Medulla oblongata (tissue), 1 donor: Measurements from ENCODE around the gene VPS11.
A peak's percentile ranks its signal among the peaks of the same experiment; 100 is the strongest.
"Not testable (repeated sequence)": the region's sequence is repeated elsewhere in the genome, so short reads cannot be mapped to it uniquely, and the experiment has no call there.

ENCODE experiments used
- DNase-seq: peaks from one replicate; pipeline ENCODE4 v3.0.0-alpha.2; 2015; ENCODE audit errors: extremely low spot score

VPS11 gene

GRCh38 chr11:119103161-119103664 is 35.6 kb downstream of the VPS11 start:
- DNase-seq = not testable (repeated sequence)

- no peak for DNase-seq
Observed at GRCh38 chr11:119103793-119104192, 36.2 kb downstream of the VPS11 start.

GRCh38 chr11:119106564-119107537 is 39.2 kb downstream of the VPS11 start, which contains the start of gene C2CD2L:
Gene C2CD2L (plus strand): TSS chr11:119107344. CDS start chr11:119107742, 398 bp downstream.
- DNase-seq = peak; percentile 91

GRCh38 chr11:119107538-119108145 is 40.0 kb downstream of the VPS11 start:
- DNase-seq = no peak

GRCh38 chr11:119108146-119108856 is 40.7 kb downstream of the VPS11 start:
- peak; percentile 51 for DNase-seq

- DNase-seq = no peak
Observed at GRCh38 chr11:119108857-119109221, 41.2 kb downstream of the VPS11 start.

- no peak for DNase-seq
Observed at GRCh38 chr11:119109843-119110242, 42.2 kb downstream of the VPS11 start.

- no peak for DNase-seq
Observed at GRCh38 chr11:119110439-119110838, 42.8 kb downstream of the VPS11 start.

- no peak for DNase-seq
Observed at GRCh38 chr11:119111361-119111925, 43.8 kb downstream of the VPS11 start.

GRCh38 chr11:119112314-119113020 is 44.8 kb downstream of the VPS11 start:
- no peak for DNase-seq

- DNase-seq = no peak
Observed at GRCh38 chr11:119113716-119114115, 46.1 kb downstream of the VPS11 start.

GRCh38 chr11:119114351-119114750 is 46.7 kb downstream of the VPS11 start:
- DNase-seq = no peak

GRCh38 chr11:119115484-119116234 is 48.0 kb downstream of the VPS11 start:
- peak; percentile 69 for DNase-seq

GRCh38 chr11:119116235-119116594 is 48.6 kb downstream of the VPS11 start:
- no peak for DNase-seq

GRCh38 chr11:119116601-119117000 is 49.0 kb downstream of the VPS11 start:
- no peak for DNase-seq

- no peak for DNase-seq
Observed at GRCh38 chr11:119117004-119117706, 49.5 kb downstream of the VPS11 start.

- no peak for DNase-seq
Observed at GRCh38 chr11:119118227-119118626, 50.6 kb downstream of the VPS11 start.

- DNase-seq = no peak
Observed at GRCh38 chr11:119118946-119119345, 51.3 kb downstream of the VPS11 start.

GRCh38 chr11:119120639-119121007 is 53.0 kb downstream of the VPS11 start:
- peak; percentile 44 for DNase-seq
